ENCODE results near the gene NKX1-2.

The NKX1-2 gene

DNA sequence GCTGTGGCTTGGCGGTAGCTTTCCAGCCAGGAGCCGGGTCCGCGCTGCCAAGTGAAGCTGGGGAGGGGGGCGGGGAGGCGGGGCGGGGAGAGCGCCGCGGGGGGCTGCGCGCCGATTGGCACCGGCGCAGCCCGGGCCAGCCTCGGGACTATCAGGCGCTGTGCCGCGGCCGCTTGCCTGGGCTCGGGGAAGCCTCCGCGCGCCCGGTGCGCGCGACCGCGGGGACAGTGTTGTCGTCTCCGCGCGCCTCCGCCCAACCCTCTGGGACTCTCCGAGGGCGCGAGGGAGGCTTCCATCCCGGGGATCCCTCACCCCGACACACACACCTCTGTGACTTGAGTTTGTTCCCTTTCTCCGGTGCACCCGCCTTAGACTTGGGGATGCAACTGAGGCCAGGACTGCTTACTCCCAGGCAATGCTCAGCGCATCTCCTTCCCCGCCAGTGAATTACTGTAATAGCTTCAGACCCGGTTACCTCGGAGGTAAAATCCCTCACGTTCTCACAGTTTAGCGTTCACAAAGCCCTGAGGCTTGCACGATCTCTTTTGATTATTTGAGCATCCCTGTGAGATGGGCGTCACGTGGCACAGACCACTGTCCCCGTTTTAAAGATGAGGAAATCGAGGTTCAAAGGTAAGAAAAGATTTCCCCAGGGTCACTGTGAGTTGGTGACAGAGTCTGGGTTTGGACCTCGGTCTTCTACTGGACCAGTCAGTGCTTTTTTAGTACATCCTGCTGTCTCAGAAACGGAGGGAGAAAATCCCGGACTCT, at the start of gene NKX1-2:
NKX1-2 (minus strand) TSS at position 24 of the 771 bp plus-strand sequence. CDS start 92 bp downstream, outside the sequence.
- Histone ChIP-seq H3K4me2 (ENCODE audit: low read length) (no peak within 1 kb of the TSS), H3F3A (ENCODE audit: insufficient read depth, low read length) (no peaks in the 10 kb centered on the region), H3K9ac (ENCODE audit: low read length) (no peak within 1 kb of the TSS), H3K4me3 (ENCODE audit: low read depth, low read length, poor library complexity, severe bottlenecking) (no peak within 1 kb of the TSS), H3K4me1 (ENCODE audit: insufficient read depth, low read length, severe bottlenecking) (no peaks in the 10 kb centered on the region), H3K36me3 (ENCODE audit: insufficient read depth, low read length) (no peaks in the 10 kb centered on the region), H4K20me1 (ENCODE audit: insufficient read depth, low read length) (no peaks in the 10 kb centered on the region), H3K9me2 (ENCODE audit: low read depth, low read length) (no peaks in the 10 kb centered on the region), H3K79me2 (ENCODE audit: insufficient read depth, low read length) (no peaks in the 10 kb centered on the region), H3K27ac (ENCODE audit: low read depth, low read length, poor library complexity, severe bottlenecking) (no peak within 1 kb of the TSS), H3K9me3 (ENCODE audit: low read length) (no peaks in the 10 kb centered on the region), H2AFZ (ENCODE audit: low read length) (no peak within 1 kb of the TSS), H3K27me3 (ENCODE audit: insufficient read depth, low read length) (0 out of 2 replicates have a peak, but pooled peaks cover 6% of the 10 kb centered on the region)
- no peak for TF ChIP-seq EZH2 (IDR thresholded peaks at IDR 0.05; ENCODE audit: borderline replicate concordance, low read length)
- TF ChIP-seq, protein P1, sequence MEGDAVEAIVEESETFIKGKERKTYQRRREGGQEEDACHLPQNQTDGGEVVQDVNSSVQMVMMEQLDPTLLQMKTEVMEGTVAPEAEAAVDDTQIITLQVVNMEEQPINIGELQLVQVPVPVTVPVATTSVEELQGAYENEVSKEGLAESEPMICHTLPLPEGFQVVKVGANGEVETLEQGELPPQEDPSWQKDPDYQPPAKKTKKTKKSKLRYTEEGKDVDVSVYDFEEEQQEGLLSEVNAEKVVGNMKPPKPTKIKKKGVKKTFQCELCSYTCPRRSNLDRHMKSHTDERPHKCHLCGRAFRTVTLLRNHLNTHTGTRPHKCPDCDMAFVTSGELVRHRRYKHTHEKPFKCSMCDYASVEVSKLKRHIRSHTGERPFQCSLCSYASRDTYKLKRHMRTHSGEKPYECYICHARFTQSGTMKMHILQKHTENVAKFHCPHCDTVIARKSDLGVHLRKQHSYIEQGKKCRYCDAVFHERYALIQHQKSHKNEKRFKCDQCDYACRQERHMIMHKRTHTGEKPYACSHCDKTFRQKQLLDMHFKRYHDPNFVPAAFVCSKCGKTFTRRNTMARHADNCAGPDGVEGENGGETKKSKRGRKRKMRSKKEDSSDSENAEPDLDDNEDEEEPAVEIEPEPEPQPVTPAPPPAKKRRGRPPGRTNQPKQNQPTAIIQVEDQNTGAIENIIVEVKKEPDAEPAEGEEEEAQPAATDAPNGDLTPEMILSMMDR (IDR thresholded peaks at IDR 0.05; ENCODE audit: low read length), result no peak

DNA sequence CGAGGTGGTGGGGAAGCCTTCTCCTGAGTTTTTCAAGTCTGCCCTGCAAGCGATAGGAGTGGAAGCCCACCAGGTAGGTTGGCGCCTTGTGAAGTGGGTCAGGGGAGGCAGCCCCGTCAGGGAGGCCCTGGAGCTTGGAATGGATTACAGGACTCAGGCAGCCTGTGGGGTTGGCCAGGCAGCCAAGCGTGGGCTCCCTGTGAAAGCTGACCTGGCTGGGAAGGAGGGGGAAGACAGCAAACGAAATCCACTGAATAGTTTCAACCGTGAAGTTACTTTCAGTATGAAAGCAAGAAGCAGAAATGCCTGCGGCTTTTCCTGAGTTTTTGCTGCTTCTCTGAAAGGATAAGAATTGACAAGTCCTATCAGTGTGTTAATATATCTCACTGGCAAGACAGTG, 48.2 kb upstream of the NKX1-2 start:
- Histone ChIP-seq H3K4me3 (ENCODE audit: low read depth, low read length, poor library complexity, severe bottlenecking) (no peak overlapping the region), H3K9ac (ENCODE audit: low read length) (no peak overlapping the region), H3K27ac (ENCODE audit: low read depth, low read length, poor library complexity, severe bottlenecking) (no peak overlapping the region), H3K79me2 (ENCODE audit: insufficient read depth, low read length) (no peaks in the 10 kb centered on the region), H3K4me2 (ENCODE audit: low read length) (no peak overlapping the region), H3K36me3 (ENCODE audit: insufficient read depth, low read length) (peaks cover 17% of the 10 kb centered on the region), H3K9me3 (ENCODE audit: low read length) (peaks cover 5% of the 10 kb centered on the region), H3K9me2 (ENCODE audit: low read depth, low read length) (no peaks in the 10 kb centered on the region), H4K20me1 (ENCODE audit: insufficient read depth, low read length) (no peaks in the 10 kb centered on the region), H2AFZ (ENCODE audit: low read length) (no peak overlapping the region), H3K4me1 (ENCODE audit: insufficient read depth, low read length, severe bottlenecking) (no peaks in the 10 kb centered on the region), H3K27me3 (ENCODE audit: insufficient read depth, low read length) (no peaks in the 10 kb centered on the region), H3F3A (ENCODE audit: insufficient read depth, low read length) (no peaks in the 10 kb centered on the region)
- no peak for TF ChIP-seq EZH2 (IDR thresholded peaks at IDR 0.05; ENCODE audit: borderline replicate concordance, low read length)
- TF ChIP-seq, protein P1 (IDR thresholded peaks at IDR 0.05; ENCODE audit: low read length), result no peak

DNA sequence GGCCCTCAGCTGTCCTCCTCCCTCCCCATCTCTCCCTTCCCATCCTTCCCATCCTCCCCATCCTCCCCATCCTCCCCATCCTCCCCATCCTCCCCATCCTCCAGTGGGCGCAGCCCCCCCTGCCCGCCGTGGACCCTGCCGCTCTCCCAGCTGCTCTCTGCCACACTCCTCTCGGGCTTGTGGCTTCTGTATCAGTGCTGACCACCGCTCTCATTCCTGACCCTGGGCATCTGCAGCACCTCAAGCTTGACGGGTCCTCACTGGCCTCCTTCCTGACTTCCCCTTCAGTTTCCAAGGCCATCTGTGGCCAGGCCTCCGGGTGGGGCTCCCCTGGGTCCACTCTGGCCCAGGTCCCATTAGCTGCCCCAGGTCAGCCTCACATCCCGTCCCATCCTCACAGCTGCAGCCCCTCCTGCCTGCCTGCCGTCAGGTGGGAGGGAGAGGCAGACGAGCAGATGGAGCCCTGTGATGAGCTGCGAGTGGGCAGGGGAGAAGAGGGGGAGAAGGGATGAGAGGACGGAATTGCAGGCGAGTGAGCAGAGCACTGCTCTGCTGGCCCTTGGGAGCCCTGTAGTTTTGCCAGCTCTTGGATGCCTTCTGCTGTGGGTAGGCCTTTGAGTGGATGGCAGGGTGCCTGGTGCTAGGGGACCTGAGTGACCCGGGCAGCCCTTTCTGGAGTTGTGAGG, 47.5 kb upstream of the NKX1-2 start:
- H3F3A ChIP-seq (ENCODE audit: insufficient read depth, low read length), result no peaks in the 10 kb centered on the region
- peaks cover 23% of the 10 kb centered on the region for H3K36me3 ChIP-seq (ENCODE audit: insufficient read depth, low read length)
- H2AFZ ChIP-seq (ENCODE audit: low read length), result no peak overlapping the region
- no peak overlapping the region for H3K4me2 ChIP-seq (ENCODE audit: low read length)
- H3K9me2 ChIP-seq (ENCODE audit: low read depth, low read length), result no peaks in the 10 kb centered on the region
- H3K79me2 ChIP-seq (ENCODE audit: insufficient read depth, low read length), result no peaks in the 10 kb centered on the region
- H4K20me1 ChIP-seq (ENCODE audit: insufficient read depth, low read length), result no peaks in the 10 kb centered on the region
- H3K27me3 ChIP-seq (ENCODE audit: insufficient read depth, low read length), result no peaks in the 10 kb centered on the region
- no peak overlapping the region for H3K4me3 ChIP-seq (ENCODE audit: low read depth, low read length, poor library complexity, severe bottlenecking)
- peaks cover 5% of the 10 kb centered on the region for H3K9me3 ChIP-seq (ENCODE audit: low read length)
- no peaks in the 10 kb centered on the region for H3K4me1 ChIP-seq (ENCODE audit: insufficient read depth, low read length, severe bottlenecking)
- H3K27ac ChIP-seq (ENCODE audit: low read depth, low read length, poor library complexity, severe bottlenecking), result no peak overlapping the region
- TF ChIP-seq, protein P1 (IDR thresholded peaks at IDR 0.05; ENCODE audit: low read length), result no peak
- TF ChIP-seq EZH2 (IDR thresholded peaks at IDR 0.05; ENCODE audit: borderline replicate concordance, low read length), result no peak
- no peak overlapping the region for H3K9ac ChIP-seq (ENCODE audit: low read length)

All from OCI-LY1 (cell line).